ENCODE results near the gene DCHS1.

Gene DCHS1

GRCh38 chr11:6627762-6628241 is 27.8 kb downstream of the DCHS1 start:
- DNase-seq: no peak

- DNase-seq: no peak
Measured at GRCh38 chr11:6626971-6627761, 28.4 kb downstream of the DCHS1 start.

DNA sequence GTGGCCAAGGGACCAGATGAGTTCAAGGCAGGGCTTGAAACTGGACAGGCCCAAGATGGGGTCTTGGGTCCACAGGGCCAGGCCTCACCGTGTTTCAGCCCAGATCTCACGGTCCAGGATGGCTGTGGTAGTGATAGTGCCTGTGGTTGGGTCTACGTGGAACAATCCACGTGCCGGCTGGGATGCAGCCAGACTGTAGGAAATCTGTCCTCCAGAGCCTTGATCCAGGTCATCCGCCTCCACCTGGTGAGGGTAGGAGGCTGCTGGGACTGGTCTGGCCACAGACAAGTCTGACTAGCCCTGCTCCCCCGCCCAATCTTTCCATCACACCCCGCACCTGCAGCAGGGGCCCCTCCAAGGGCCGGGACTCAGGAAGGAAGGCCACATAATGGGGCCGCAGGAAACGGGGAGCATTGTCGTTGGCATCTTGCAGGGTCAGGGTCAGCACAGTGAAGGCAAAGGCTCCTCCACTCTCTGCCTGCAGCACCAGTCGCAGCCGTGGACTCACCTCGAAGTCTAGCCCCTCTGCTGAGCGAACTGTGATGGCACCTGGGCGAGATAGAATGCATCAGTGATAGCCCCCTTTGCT is 29.7 kb downstream of the DCHS1 start:
- DNase-seq: no peak

- no peak for DNase-seq
Measured at GRCh38 chr11:6625156-6625831, 30.3 kb downstream of the DCHS1 start.

DNA sequence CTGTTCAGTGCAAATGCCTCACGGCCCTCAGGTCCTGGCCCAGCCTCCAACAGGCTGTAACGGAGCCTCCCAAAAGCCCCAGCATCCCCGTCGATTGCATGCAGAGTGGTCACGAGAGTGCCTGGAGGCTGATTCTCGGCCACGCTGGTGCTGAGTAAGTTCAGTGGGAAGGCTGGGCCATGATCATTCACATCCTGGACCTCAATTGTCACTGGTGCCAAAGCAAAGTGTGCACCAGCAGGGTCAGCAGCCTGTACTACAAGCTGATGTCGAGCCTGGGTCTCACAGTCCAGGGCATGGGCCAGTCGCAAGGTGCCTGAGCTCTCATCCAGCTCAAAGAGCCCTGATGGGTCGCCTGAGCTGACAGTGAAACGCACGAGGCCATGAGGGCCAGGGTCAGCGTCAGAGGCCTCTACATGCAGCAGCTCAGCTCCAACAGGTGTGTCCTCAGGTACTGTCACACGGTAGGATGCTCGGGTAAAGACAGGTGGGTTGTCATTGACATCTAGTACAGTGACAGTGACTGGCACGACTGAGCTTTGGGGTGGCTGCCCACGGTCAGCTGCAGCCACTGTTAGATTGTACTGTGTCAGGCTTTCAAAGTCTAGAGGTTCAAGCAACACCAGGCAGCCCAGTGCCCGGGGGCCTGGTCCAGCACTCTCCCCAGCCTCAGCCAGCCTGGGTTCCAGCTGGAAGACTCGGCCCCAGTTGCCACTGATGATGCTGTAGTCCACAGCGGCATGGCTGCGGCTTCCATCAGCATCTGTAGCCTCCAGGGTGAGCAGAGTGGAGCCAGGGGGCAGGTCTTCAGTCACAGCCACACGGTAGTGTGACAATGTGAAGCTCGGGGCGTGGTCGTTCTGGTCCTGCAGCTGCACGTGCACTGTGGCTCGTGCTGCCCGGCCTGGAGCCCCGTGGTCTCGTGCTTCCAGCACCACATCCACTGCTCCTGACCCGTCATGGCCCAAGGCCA is 31.9 kb downstream of the DCHS1 start:
- no peak for DNase-seq

DNA sequence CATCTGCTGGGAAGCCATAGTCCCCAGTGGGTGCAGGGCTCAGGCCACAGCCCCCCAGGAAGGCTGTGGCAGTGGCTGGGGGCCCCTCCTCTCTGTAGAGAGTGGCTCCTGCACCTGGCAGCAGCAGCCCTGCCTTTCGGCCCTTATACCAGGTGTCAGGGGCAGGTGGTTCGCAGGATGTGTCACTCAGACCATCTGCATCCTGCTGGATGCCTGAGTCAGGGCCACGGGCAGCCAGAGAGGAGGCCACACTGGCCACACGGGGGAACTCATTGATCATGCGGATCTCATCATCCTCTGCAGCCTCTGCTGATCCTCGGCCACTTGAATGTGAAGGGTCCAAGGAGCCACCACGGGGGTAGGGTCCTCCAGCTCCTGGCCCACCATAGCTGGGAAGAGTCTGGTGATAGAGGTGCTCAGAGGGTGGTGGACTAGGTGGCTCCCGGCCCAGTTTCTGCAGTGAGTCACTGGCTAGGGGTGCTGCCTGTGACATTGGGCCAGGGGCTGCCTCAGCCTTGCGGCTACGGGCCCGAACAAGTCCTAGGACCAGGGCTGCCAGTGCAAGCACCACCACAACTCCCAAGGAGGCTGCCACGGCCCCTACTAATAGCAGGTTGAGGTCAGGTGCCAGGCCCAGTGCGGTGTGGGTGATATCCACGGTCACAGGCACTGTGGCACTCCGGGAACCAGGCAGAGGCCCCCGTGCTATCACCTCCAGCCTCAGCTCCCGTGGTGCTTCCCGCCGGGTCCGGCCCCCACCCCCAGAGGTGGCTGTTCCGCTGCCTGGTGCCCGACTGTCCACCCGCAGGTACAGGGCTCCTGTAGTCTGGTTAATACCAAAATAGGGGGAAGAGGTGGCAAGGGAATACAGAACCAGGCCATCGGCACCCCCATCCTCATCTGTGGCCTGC is 33.1 kb downstream of the DCHS1 start:
- no peak for DNase-seq

- DNase-seq: no peak
Measured at GRCh38 chr11:6621711-6622211, 33.8 kb downstream of the DCHS1 start.

- no peak for DNase-seq
Measured at GRCh38 chr11:6620636-6621035, 35.0 kb downstream of the DCHS1 start.

DNA sequence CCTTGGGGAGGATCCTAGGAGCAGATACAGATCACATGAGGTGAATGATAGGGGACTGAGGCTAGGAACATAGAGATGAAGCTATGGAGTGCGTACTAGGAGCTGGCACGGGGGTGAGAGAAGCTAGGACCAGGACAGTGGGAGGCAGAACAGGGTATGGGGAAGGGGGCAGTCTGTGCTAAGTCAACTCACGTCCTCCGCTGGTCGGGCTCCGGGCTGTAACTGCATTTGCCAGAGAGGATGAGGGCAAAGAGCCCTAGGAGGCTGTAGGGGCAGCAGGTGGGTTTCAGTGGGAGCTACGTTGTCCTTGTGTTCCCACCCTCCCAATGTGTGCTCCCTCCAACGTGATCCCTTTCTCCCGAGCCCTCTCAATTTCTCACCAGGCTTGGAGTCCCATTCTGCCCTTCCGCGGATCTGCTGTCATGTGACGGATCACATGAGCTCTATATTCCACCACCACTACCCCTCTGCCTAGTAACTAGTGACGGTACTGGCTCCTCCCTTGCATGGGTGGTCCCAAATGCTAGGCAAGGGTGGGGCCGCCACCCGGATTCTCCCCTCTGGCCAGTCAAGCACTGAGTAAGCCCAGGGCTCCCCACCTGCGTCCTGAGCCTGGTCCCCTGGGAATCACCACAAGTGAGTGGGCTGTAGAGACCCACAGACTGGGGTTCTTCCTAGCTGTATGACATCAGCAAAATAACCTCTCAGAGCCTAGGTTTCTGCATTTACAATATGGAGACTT is 36.4 kb downstream of the DCHS1 start, which contains the start of gene TPP1:
TSS of gene TPP1 (minus strand) at position 419 of the 742 bp plus-strand sequence. CDS start at position 397, 22 bp downstream.
- peak; percentile 88 for DNase-seq

GRCh38 chr11:6618117-6619003 is 37.2 kb downstream of the DCHS1 start:
- no peak for DNase-seq

GRCh38 chr11:6617315-6617781 is 38.3 kb downstream of the DCHS1 start:
- no peak for DNase-seq

DNA sequence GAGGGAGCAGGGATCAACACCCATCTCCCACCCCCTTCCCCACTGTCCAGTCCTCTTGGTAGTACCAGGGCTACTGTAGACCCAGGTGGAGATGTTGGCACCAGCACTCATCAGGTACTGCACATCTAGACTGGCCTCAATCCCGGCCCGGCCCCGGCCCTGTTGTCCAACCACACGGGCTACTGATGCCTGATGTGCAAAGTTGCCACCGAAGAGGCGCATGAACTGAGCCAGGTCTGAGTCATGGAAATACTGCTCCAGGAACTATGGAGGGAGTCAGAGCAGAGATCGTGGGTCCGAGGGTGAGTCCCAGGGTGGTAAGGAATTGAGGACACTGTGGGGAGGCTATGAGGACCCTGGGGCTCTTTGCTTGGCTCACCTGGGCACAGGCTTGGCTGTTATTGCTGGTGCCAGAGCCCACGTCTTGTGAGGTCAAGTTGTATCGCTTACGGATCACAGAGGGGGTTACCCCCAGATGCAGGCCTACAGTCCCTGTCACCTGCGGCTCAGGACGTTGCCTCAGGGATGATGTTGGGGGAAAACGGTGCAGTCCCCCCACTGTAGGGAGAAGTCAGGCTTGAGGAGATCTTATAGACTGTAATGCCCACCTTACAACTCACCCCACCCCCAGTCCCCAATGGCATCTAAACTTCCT is 38.9 kb downstream of the DCHS1 start:
- no peak for DNase-seq

DNA sequence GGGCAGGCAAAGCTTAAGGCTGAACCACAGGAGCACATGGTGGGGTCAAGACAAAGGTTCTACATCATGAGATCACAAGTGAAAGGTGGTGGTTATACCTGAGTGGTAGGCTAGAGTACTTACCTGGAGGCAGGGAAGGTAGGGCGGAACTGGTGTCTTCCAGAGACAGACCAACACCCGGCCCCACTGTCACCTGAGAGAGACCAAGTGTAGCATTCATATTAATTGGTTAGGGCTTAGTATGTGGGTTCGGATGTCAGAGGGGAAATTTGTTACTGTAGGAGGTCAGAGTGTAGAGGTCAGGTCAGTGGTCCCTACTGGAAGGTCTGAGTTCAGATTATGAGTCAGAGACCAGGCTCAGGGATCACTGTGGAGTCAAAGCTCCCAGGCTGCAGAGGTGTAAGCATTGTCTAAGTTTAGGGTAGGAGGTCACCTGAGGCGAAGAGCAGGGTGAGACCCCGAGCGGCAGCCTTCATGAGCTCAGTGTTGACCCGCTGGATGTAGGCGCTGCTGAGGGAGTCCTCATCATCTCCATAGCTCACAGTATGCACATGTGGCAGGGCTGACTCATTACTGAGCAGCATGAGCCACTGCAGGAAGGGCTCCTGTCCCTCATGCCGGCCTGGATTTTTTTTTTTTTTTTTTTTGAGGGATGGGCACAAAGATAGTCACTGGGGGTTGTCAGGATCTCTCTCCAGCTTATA is 39.6 kb downstream of the DCHS1 start:
- no peak for DNase-seq

GRCh38 chr11:6615046-6615445 is 40.6 kb downstream of the DCHS1 start:
- no peak for DNase-seq

DNA sequence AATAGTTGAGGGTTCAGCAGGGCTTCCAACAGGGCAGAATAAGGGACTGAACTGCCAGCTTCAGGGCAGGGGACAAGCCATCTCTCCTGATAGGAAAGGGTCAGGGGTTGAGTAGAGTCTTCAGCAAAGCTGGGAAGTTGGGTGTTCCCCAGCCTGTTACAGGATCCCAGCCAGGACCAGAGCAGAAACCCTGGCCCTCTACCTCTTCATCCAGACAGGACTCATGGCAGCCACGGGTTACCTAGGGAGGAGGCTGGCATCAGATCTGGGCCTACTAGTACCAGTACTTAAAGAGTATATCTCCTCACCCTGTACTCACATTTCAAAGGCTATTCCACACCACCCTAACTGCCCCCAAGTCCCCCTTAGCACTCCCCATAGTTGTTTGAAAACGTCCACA is 41.2 kb downstream of the DCHS1 start:
- DNase-seq: no peak

DNA sequence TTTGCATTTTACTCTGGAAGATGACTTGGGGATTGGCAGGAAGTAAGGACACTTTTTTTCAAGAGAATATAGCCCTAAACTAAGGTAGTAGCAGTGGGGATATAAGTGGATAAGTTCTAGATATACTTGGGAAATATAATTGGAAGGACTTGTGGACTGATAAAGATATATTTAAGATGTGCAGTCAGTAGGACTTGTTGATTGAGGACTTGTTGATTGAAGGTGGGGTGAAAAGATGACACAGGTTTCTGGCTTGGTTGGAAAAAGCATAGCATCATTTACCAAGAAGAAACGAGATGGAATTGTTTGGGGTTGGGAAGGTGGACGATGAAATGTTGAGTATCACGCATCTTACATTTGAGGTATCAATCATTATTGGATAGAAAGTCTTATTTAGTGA is 42.1 kb downstream of the DCHS1 start:
- no peak for DNase-seq

GRCh38 chr11:6612213-6613041 is 43.2 kb downstream of the DCHS1 start, which contains the start of gene TAF10:
TAF10 (minus strand) TSS chr11:6612216; CDS start chr11:6612189, 27 bp downstream.
- peak; percentile 87 for DNase-seq
